Measurements from ENCODE around the gene MRTFB. TPM values are rescaled to one million over a fixed set of nuclear protein-coding genes. Genes with fewer than 3 reads are reported as not detected.
A peak's percentile ranks its signal among the peaks of the same experiment; 100 is the strongest.

MRTFB gene
- total and polyA plus RNA-seq, 2 of the 13 experiments (the other 11 are each of a cell fraction or from before 2014, with no cell fraction given), result 11.4 to 14.0 TPM

GRCh38 chr16:14300705-14301168 lies 229.6 kb downstream of the MRTFB start (continued):
- TF ChIP-seq CBX2 (IDR thresholded peaks at IDR 0.05; ENCODE audit: low read depth, low read length) (no peak), CBX2 (CRISPR knock-in tag; IDR thresholded peaks at IDR 0.05; ENCODE audit: low read depth) (0 out of 2 replicates have a peak, but pooled peaks have one; percentile 66), ZBTB40 (IDR thresholded peaks at IDR 0.05) (no peak), ZBTB40 (CRISPR knock-in tag; IDR thresholded peaks at IDR 0.05) (no peak), SIN3A (IDR thresholded peaks at IDR 0.05; ENCODE audit: borderline replicate concordance, low read depth, low read length) (peak; percentile 73; the same call in 1 of the 2 replicates), ZHX2 (IDR thresholded peaks at IDR 0.05; ENCODE audit: low read depth) (0 out of 2 replicates have a peak, but pooled peaks have one; percentile 37), ZHX2 (CRISPR knock-in tag; IDR thresholded peaks at IDR 0.05; ENCODE audit: borderline replicate concordance) (no peak), ZGPAT (CRISPR knock-in tag; IDR thresholded peaks at IDR 0.05) (no peak), KDM2A (CRISPR knock-in tag; IDR thresholded peaks at IDR 0.05; ENCODE audit: borderline replicate concordance, low read depth) (peak; percentile 67; the same call in 1 of the 2 replicates), SAP130 (CRISPR knock-in tag; IDR thresholded peaks at IDR 0.05; ENCODE audit: low read depth) (peak; percentile 82), NONO (IDR thresholded peaks at IDR 0.05) (no peak), NONO (CRISPR knock-in tag; conservative IDR thresholded peaks at IDR 0.05) (peak; percentile 53; the same call in 1 of the 2 replicates), U2AF1 (optimal IDR thresholded peaks at IDR 0.05; ENCODE audit: low read depth, low read length) (peak; percentile 37), U2AF2 (IDR thresholded peaks at IDR 0.05; ENCODE audit: low read depth, low read length) (0 out of 2 replicates have a peak, but pooled peaks have one; percentile 56)

Data from HepG2 (cell line).